H1 (cell line): ENCODE results near the gene PLSCR3. TPM values are rescaled to one million over a fixed set of nuclear protein-coding genes. Genes with fewer than 3 reads are reported as not detected.

ENCODE experiments used
- CTCF ChIA-PET: fragments of 300-600 bp; sonication (Branson Sonifier 250); formaldehyde crosslinking; loops from one replicate; lab custom pipeline; 2021; ENCODE audit not compliant: partially characterized antibody; lab: Charles Lee
- POLR2A ChIA-PET: fragments of 300-600 bp; sonication (Branson Sonifier 250); formaldehyde crosslinking; loops from one replicate; lab custom pipeline; 2021; ENCODE audit warnings: inconsistent platforms; ENCODE audit not compliant: partially characterized antibody; lab: Charles Lee
- DNase-seq, 2 experiments: peaks; one replicate each; pipeline versions ENCODE4 v3.0.0 to v3.0.0-alpha.2; 2010 to 2022; ENCODE audit warnings: low spot score in 2 of 2, low read depth in 1 of 2, mixed read lengths in 1 of 2
- FAIRE-seq: peaks from 2 replicates; lab custom pipeline; 2011; peaks lifted over from hg19 to GRCh38; lab: Jason Lieb, UNC
- H2AFZ ChIP-seq: 2 replicates; pipeline ENCODE4 v1.8.1; 2012; ENCODE audit warnings: low read length, inconsistent platforms
- H2AK5ac ChIP-seq: 2 replicates; pipeline ENCODE4 v1.6.1; 2013; ENCODE audit warnings: low read depth, low read length
- H2BK120ac ChIP-seq: replicated peaks from 2 replicates; pipeline ENCODE3; 2013; ENCODE audit warnings: low read depth, low read length, inconsistent platforms
- H2BK12ac ChIP-seq: 2 replicates; pipeline ENCODE4 v1.6.1; 2013; ENCODE audit warnings: low read depth, low read length
- H2BK15ac ChIP-seq: 2 replicates; pipeline ENCODE4 v1.6.1; 2013; ENCODE audit warnings: low read length
- H2BK20ac ChIP-seq: 2 replicates; pipeline ENCODE4 v1.6.1; 2013; ENCODE audit warnings: low read length
- H2BK5ac ChIP-seq: 2 replicates; pipeline ENCODE4 v1.6.1; 2013; ENCODE audit warnings: low read depth, low read length
- H3K14ac ChIP-seq: 2 replicates; pipeline ENCODE4 v1.6.1; 2013; ENCODE audit warnings: inconsistent platforms; ENCODE audit not compliant: insufficient read length
- H3K18ac ChIP-seq: 2 replicates; pipeline ENCODE4 v1.6.1; 2013; ENCODE audit warnings: low read length; ENCODE audit errors: extremely low read depth
- H3K23ac ChIP-seq: 2 replicates; pipeline ENCODE4 v1.6.1; 2013; ENCODE audit warnings: inconsistent platforms; ENCODE audit not compliant: insufficient read length
- H3K23me2 ChIP-seq: 2 replicates; pipeline ENCODE4 v1.6.1; 2013; ENCODE audit warnings: low read depth, low read length
- H3K27ac ChIP-seq: 2 replicates; pipeline ENCODE4 v1.6.1; 2011; ENCODE audit warnings: low read depth, low read length, inconsistent platforms
- H3K27me3 ChIP-seq, 4 experiments: replicated peaks in 1 of 4; 1 replicate in 1 of 4; 2 replicates in 3 of 4; pipeline versions ENCODE4 v1.6.1 to v1.8.1; 2011 to 2013; ENCODE audit warnings: low read length in 3 of 4, mild to moderate bottlenecking in 3 of 4, inconsistent platforms in 2 of 4, mixed read lengths in 2 of 4, moderate library complexity in 1 of 4; ENCODE audit not compliant: control insufficient read depth in 3 of 4, insufficient read depth in 3 of 4; ENCODE audit errors: extremely low read depth in 1 of 4
- H3K36me3 ChIP-seq, 4 experiments: 2 replicates each; pipeline versions ENCODE4 v1.6.1 to v1.8.1; 2011 to 2013; ENCODE audit warnings: mild to moderate bottlenecking in 4 of 4, low read length in 3 of 4, moderate library complexity in 2 of 4, control low read depth in 1 of 4, inconsistent platforms in 1 of 4; ENCODE audit not compliant: insufficient read depth in 4 of 4, control insufficient read depth in 2 of 4
- H3K4ac ChIP-seq: replicated peaks from 2 replicates; pipeline ENCODE3; 2013; ENCODE audit warnings: low read length, low read depth, mixed read lengths, inconsistent platforms; ENCODE audit not compliant: insufficient read length
- H3K4me1 ChIP-seq, 4 experiments: replicated peaks in 1 of 4; 1 replicate in 1 of 4; 2 replicates in 3 of 4; pipeline versions ENCODE4 v1.6.1 to v1.8.1; 2011 to 2013; ENCODE audit warnings: low read length in 3 of 4, inconsistent platforms in 2 of 4, mixed read lengths in 1 of 4; ENCODE audit not compliant: insufficient read depth in 4 of 4, control insufficient read depth in 3 of 4
- H3K4me2 ChIP-seq, 2 experiments: 2 replicates each; pipeline versions ENCODE4 v1.6.1 to v1.8.1; 2011 to 2013; ENCODE audit warnings: low read depth in 2 of 2, low read length in 2 of 2, control low read depth in 1 of 2, inconsistent platforms in 1 of 2, mild to moderate bottlenecking in 1 of 2; ENCODE audit not compliant: insufficient read depth in 1 of 2
- H3K4me3 ChIP-seq, 4 experiments: fragments of 200-600, 300-600 bp in 1 of 4; sonication (generic), shearing (Covaris generic), sonication (Bioruptor Twin) in 1 of 4; 2 replicates each; pipeline versions ENCODE4 v1.5.1 to v1.8.1; 2011 to 2016; ENCODE audit warnings: low read length in 4 of 4, low read depth in 3 of 4, control low read depth in 2 of 4, inconsistent platforms in 2 of 4, mild to moderate bottlenecking in 2 of 4, mixed read lengths in 1 of 4, moderate library complexity in 1 of 4; ENCODE audit not compliant: insufficient read depth in 2 of 4; ENCODE audit errors: extremely low read depth in 1 of 4
- H3K56ac ChIP-seq: replicated peaks from 2 replicates; pipeline ENCODE3; 2013; ENCODE audit warnings: low read depth, mild to moderate bottlenecking, mixed read lengths, low read length, inconsistent platforms; ENCODE audit not compliant: insufficient read length
- H3K79me1 ChIP-seq: 2 replicates; pipeline ENCODE4 v1.6.1; 2013; ENCODE audit warnings: low read depth, low read length, control low read depth
- H3K79me2 ChIP-seq, 2 experiments: 2 replicates each; pipeline versions ENCODE4 v1.6.1 to v1.8.1; 2012 to 2013; ENCODE audit warnings: low read length in 2 of 2, mild to moderate bottlenecking in 2 of 2, inconsistent platforms in 1 of 2; ENCODE audit not compliant: insufficient read depth in 2 of 2, control insufficient read depth in 1 of 2
- H3K9ac ChIP-seq, 4 experiments: replicated peaks in 1 of 4; 1 replicate in 1 of 4; 2 replicates in 3 of 4; pipeline versions ENCODE4 v1.6.1 to v1.8.1; 2011 to 2013; ENCODE audit warnings: low read depth in 3 of 4, low read length in 3 of 4, control low read depth in 2 of 4, mild to moderate bottlenecking in 2 of 4, moderate library complexity in 2 of 4, inconsistent platforms in 1 of 4; ENCODE audit errors: extremely low read depth in 1 of 4
- H3K9me3 ChIP-seq, 2 experiments: 2 replicates each; pipeline versions ENCODE4 v1.6.1 to v1.8.1; 2012 to 2013; ENCODE audit warnings: mild to moderate bottlenecking in 2 of 2, moderate library complexity in 2 of 2, control low read depth in 1 of 2, inconsistent platforms in 1 of 2, low read depth in 1 of 2, low read length in 1 of 2, mixed read lengths in 1 of 2; ENCODE audit not compliant: insufficient read depth in 2 of 2
- H4K20me1 ChIP-seq, 2 experiments: replicated peaks in 1 of 2; 2 replicates each; pipeline versions ENCODE3 to v1.8.1; 2011 to 2013; ENCODE audit warnings: inconsistent platforms in 2 of 2, low read length in 2 of 2, mild to moderate bottlenecking in 1 of 2; ENCODE audit not compliant: insufficient read depth in 2 of 2, control insufficient read depth in 1 of 2
- H4K5ac ChIP-seq: 2 replicates; pipeline ENCODE4 v1.6.1; 2013; ENCODE audit warnings: low read length, low read depth, mixed read lengths, inconsistent platforms; ENCODE audit not compliant: insufficient read length
- H4K8ac ChIP-seq: 2 replicates; pipeline ENCODE4 v1.8.0; 2013; ENCODE audit warnings: mild to moderate bottlenecking, moderate library complexity, low read length, inconsistent platforms; ENCODE audit not compliant: insufficient read depth; ENCODE audit errors: extremely low read depth
- H4K91ac ChIP-seq: replicated peaks from 2 replicates; pipeline ENCODE3; 2013; ENCODE audit warnings: low read length, mixed read lengths, inconsistent platforms; ENCODE audit not compliant: insufficient read length
- FOSL1 ChIP-seq: IDR thresholded peaks from 2 replicates; pipeline ENCODE4 v1.6.1; 2011; ENCODE audit warnings: mild to moderate bottlenecking, low read depth, low read length, moderate library complexity; ENCODE audit not compliant: insufficient read depth
- JUND ChIP-seq: IDR thresholded peaks from 2 replicates; pipeline ENCODE4 v1.6.1; 2011; ENCODE audit warnings: mild to moderate bottlenecking, improper control_type of control experiment, low read length
- WGBS, 2 experiments: shearing (Covaris generic) in 1 of 2; methylation state at CpG; one replicate each; pipeline versions ENCODE4 v1.1.6 to v1.1.7; 2013 to 2015; ENCODE audit warnings: low lambda C conversion rate in 2 of 2, mixed read lengths in 2 of 2, inconsistent platforms in 1 of 2, low coverage in 1 of 2, missing lambda C conversion rate in 1 of 2; ENCODE audit not compliant: insufficient replicate concordance in 2 of 2, insufficient coverage in 1 of 2, insufficient read length in 1 of 2; ENCODE audit errors: extremely low coverage in 1 of 2, missing lambda C conversion rate in 1 of 2; 5-methylcytosine and 5-hydroxymethylcytosine counted together
- polyA plus RNA-seq, 7 experiments: library from polyadenylated mRNA; depleted of rRNA in 3 of 7; stranded (reverse) in 5 of 7; unstranded in 2 of 7; fragments of >200 nt in 5 of 7; fragments of 200-250 nt in 2 of 7; gene quantifications; 1 replicate in 5 of 7; 2 replicates in 1 of 7; 4 replicates in 1 of 7; pipeline versions ENCODE4 v1.2.1 to v1.2.3, GENCODE V29; 2011 to 2013; ENCODE audit warnings: missing spikeins in 2 of 7, mixed read lengths in 2 of 7
- total RNA-seq: library from RNA; stranded (reverse); fragmentation: NEBNext Ultra II Directional; extraction: Animal tissue kit (Norgen Biotek cat#: 25700); gene quantifications from 2 replicates; pipeline ENCODE4 v1.2.1, GENCODE V29; 2021

PLSCR3 gene
- total and polyA plus RNA-seq, 2 of the 8 experiments (the other 6 are each of a cell fraction or from before 2014, with no cell fraction given), result 36.1 to 38.7 TPM

GRCh38 chr17:7423679-7424078 lies 29.4 kb upstream of the PLSCR3 start:
- Histone ChIP-seq H2BK120ac (no peak overlapping the region), H3K27me3 (no peaks in the 10 kb centered on the region; a peak in 1 of 7 replicates), H4K20me1 (peaks cover 0 to 4% of the 10 kb centered on the region in 2 experiments), H3K27ac (no peak overlapping the region), H4K8ac (no peak overlapping the region), H3K36me3 (no peaks in the 10 kb centered on the region; a peak in 1 of 8 replicates), H3K14ac (no peak overlapping the region), H4K91ac (no peak overlapping the region), H2AK5ac (no peak overlapping the region), H3K23me2 (no peaks in the 10 kb centered on the region), H4K5ac (no peak overlapping the region), H2BK15ac (0 out of 2 replicates have a peak overlapping the region, but pooled peaks have one; percentile 61), H3K4me3 (no peak overlapping the region), H2AFZ (no peak overlapping the region), H3K9me3 (no peaks in the 10 kb centered on the region), H3K79me2 (no peaks in the 10 kb centered on the region), H3K9ac (no peak overlapping the region), H3K4me2 (no peak overlapping the region), H3K56ac (no peak overlapping the region), H2BK12ac (no peak overlapping the region), H3K4me1 (peaks cover 0 to 10% (median 2%) of the 10 kb centered on the region in 4 experiments; a peak in 3 of 7 replicates), H3K23ac (no peak overlapping the region), H3K4ac (no peak overlapping the region), H2BK20ac (no peak overlapping the region), H3K18ac (no peak overlapping the region), H3K79me1 (no peaks in the 10 kb centered on the region), H2BK5ac (no peak overlapping the region)
- DNase-seq (no peak), FAIRE-seq (no peak)
- POLR2A ChIA-PET, result interaction anchor here (0.8 to 2.6 kb wide), 6 partner anchors 9 to 160 kb away, joined by 3 to 13 read pairs (median 4); partner anchors contain the start of genes MPDU1, POLR2A and TMEM102
- CTCF ChIA-PET, result interaction anchor here (0.6 to 1.3 kb wide), 5 partner anchors 9 to 264 kb away, joined by 3 to 6 read pairs (median 3); no protein-coding TSS in a partner anchor
- 88% methylated on average over 4 of the region's 4 CpGs; no CpG with 5 or more reads in 1 of the 2 experiments for WGBS, 2 experiments
- no peak for TF ChIP-seq FOSL1
- no peak for TF ChIP-seq JUND
